T-helper 2 cell treated with Interferon-gamma antibody and Interleukin-4, amounts not matched to agents 5 μg/mL and 100 μg/mL, for 36 hours (primary cell): Measurements from ENCODE around the gene RPAP2.
"Not testable (repeated sequence)": the region's sequence is repeated elsewhere in the genome, so short reads cannot be mapped to it uniquely, and the experiment has no call there.

Experiments used
- DNase-seq: peaks from one replicate; pipeline ENCODE4 v3.0.0; 2021; ENCODE audit warnings: low spot score
- H3K27ac Mint-ChIP-seq: one replicate; pipeline ENCODE4 v1.8.0; 2021; ENCODE audit warnings: mild to moderate bottlenecking, mixed read lengths
- H3K27me3 Mint-ChIP-seq: one replicate; pipeline ENCODE4 v1.8.0; 2021; ENCODE audit warnings: low read depth, mixed read lengths
- H3K36me3 Mint-ChIP-seq: one replicate; pipeline ENCODE4 v1.8.0; 2021; ENCODE audit warnings: low read depth, mixed read lengths
- H3K4me1 Mint-ChIP-seq: one replicate; pipeline ENCODE4 v1.8.0; 2021; ENCODE audit warnings: low read depth, mixed read lengths
- H3K4me3 Mint-ChIP-seq: one replicate; pipeline ENCODE4 v1.8.0; 2022; ENCODE audit warnings: mild to moderate bottlenecking, moderate library complexity, mixed read lengths
- H3K9me3 Mint-ChIP-seq: one replicate; pipeline ENCODE4 v1.8.0; 2021; ENCODE audit warnings: mixed read lengths

RPAP2 gene

GRCh38 chr1:92430030-92430429 is 131.2 kb downstream of the RPAP2 start:
- Mint-ChIP-seq H3K36me3 (peaks cover 4% of the 10 kb centered on the region), H3K27ac (no peak overlapping the region), H3K9me3 (peaks cover 5% of the 10 kb centered on the region), H3K4me1 (peaks cover 2% of the 10 kb centered on the region), H3K4me3 (no peak overlapping the region), H3K27me3 (no peaks in the 10 kb centered on the region)
- no peak for DNase-seq

GRCh38 chr1:92434572-92434971 is 135.7 kb downstream of the RPAP2 start:
- H3K36me3 Mint-ChIP-seq, H3K4me3 Mint-ChIP-seq, H3K27me3 Mint-ChIP-seq, H3K27ac Mint-ChIP-seq, H3K9me3 Mint-ChIP-seq, DNase-seq: not testable (repeated sequence)
- H3K4me1 Mint-ChIP-seq = peaks cover 12% of the 10 kb centered on the region

GRCh38 chr1:92439291-92439690 is 140.4 kb downstream of the RPAP2 start:
- peak overlapping the region; percentile 39 for H3K27ac Mint-ChIP-seq
- H3K27me3 Mint-ChIP-seq = no peaks in the 10 kb centered on the region
- H3K9me3 Mint-ChIP-seq = no peaks in the 10 kb centered on the region

GRCh38 chr1:92441316-92441696 is 142.4 kb downstream of the RPAP2 start:
- no peak overlapping the region for H3K27ac Mint-ChIP-seq
- no peak overlapping the region for H3K4me3 Mint-ChIP-seq
- no peaks in the 10 kb centered on the region for H3K27me3 Mint-ChIP-seq
- H3K9me3 Mint-ChIP-seq = no peaks in the 10 kb centered on the region
- peaks cover 20% of the 10 kb centered on the region for H3K4me1 Mint-ChIP-seq
- DNase-seq = no peak
- H3K36me3 Mint-ChIP-seq = no peaks in the 10 kb centered on the region

More at GRCh38 chr1:92439291-92439690, 140.4 kb downstream of the RPAP2 start:
- Mint-ChIP-seq H3K36me3 (no peaks in the 10 kb centered on the region), H3K4me1 (peaks cover 14% of the 10 kb centered on the region), H3K4me3 (no peak overlapping the region)
- peak; percentile 25 for DNase-seq

DNA sequence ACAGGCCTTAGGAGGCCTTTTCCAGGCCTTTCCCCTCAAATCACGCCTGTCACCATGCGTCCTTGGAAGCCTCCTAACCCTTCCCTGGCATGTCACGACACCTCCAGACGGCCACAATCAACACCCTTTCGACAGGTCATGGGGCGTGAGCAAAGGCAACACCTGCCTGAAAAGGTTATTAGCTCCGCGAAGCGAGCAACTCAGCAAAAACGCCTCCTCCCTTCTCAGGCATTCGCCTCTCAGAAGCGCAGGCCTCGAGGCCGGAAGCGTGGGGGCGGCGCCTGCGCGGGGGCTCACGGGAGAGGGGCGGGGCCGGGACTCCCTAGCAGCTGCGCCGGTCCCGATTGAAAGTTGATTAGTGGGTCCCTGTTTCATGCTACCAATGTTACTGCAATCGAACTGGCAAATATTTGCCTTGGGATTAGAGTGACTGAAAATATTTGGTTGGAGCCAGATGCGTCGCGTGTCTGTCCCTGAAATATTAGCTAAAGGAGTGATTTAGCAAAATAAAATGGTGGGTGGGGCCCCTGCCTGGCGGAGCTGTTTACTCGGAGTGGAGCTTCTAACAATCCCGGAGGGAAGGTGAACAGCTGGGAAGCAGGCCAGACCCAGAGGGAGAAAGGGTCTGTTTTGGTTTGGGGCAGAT is 143.0 kb downstream of the RPAP2 start:
- Mint-ChIP-seq H3K4me1 (peaks cover 24% of the 10 kb centered on the region), H3K36me3 (no peaks in the 10 kb centered on the region)

DNA sequence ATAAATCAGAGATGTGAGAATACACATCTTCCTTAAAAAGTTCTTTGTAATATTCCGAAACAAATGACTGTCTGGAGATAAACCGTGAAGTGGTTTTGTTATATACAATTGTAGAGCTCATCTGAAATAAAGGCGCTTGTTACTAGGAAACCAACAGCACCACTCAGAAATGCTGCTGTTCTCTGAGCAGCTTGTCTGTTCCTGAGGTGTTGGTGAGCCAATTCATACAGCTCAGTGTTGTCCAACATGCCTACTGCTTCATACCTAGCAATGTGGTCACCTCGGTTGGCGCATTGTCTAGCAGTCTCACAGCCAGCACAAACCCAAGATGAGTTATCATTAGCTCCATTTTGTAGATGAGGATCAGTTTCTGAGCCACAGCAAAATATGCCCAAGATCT is 143.5 kb downstream of the RPAP2 start:
- Mint-ChIP-seq H3K4me1 (peaks cover 27% of the 10 kb centered on the region), H3K4me3 (no peak overlapping the region), H3K36me3 (no peaks in the 10 kb centered on the region), H3K27me3 (no peaks in the 10 kb centered on the region), H3K27ac (no peak overlapping the region), H3K9me3 (no peaks in the 10 kb centered on the region)
- no peak for DNase-seq

More for the DNA sequence above, 143.0 kb downstream of the RPAP2 start:
- Mint-ChIP-seq H3K27me3 (no peaks in the 10 kb centered on the region), H3K9me3 (no peaks in the 10 kb centered on the region), H3K27ac (no peak overlapping the region), H3K4me3 (no peak overlapping the region)
- no peak for DNase-seq

- Mint-ChIP-seq H3K36me3 (no peaks in the 10 kb centered on the region), H3K27ac (no peak overlapping the region), H3K4me3 (no peak overlapping the region), H3K27me3 (no peaks in the 10 kb centered on the region), H3K9me3 (no peaks in the 10 kb centered on the region), H3K4me1 (peaks cover 26% of the 10 kb centered on the region)
- DNase-seq = no peak
Observed at GRCh38 chr1:92443893-92444292, 145.0 kb downstream of the RPAP2 start.

- no peak for DNase-seq
- Mint-ChIP-seq H3K36me3 (no peaks in the 10 kb centered on the region), H3K4me3 (no peak overlapping the region), H3K4me1 (peaks cover 26% of the 10 kb centered on the region), H3K27me3 (no peaks in the 10 kb centered on the region), H3K27ac (no peak overlapping the region), H3K9me3 (no peaks in the 10 kb centered on the region)
Observed at GRCh38 chr1:92444351-92444750, 145.5 kb downstream of the RPAP2 start.

- no peak for DNase-seq
- Mint-ChIP-seq H3K9me3 (peaks cover 5% of the 10 kb centered on the region), H3K4me1 (peaks cover 26% of the 10 kb centered on the region), H3K4me3 (no peak overlapping the region), H3K36me3 (peaks cover 1% of the 10 kb centered on the region), H3K27me3 (no peaks in the 10 kb centered on the region), H3K27ac (no peak overlapping the region)
Observed at GRCh38 chr1:92445865-92446264, 147.0 kb downstream of the RPAP2 start.

- Mint-ChIP-seq H3K27ac (no peak overlapping the region), H3K36me3 (peaks cover 1% of the 10 kb centered on the region), H3K4me1 (peaks cover 26% of the 10 kb centered on the region), H3K27me3 (no peaks in the 10 kb centered on the region), H3K9me3 (peaks cover 5% of the 10 kb centered on the region), H3K4me3 (no peak overlapping the region)
- no peak for DNase-seq
Observed at GRCh38 chr1:92446546-92446945, 147.7 kb downstream of the RPAP2 start.

DNA sequence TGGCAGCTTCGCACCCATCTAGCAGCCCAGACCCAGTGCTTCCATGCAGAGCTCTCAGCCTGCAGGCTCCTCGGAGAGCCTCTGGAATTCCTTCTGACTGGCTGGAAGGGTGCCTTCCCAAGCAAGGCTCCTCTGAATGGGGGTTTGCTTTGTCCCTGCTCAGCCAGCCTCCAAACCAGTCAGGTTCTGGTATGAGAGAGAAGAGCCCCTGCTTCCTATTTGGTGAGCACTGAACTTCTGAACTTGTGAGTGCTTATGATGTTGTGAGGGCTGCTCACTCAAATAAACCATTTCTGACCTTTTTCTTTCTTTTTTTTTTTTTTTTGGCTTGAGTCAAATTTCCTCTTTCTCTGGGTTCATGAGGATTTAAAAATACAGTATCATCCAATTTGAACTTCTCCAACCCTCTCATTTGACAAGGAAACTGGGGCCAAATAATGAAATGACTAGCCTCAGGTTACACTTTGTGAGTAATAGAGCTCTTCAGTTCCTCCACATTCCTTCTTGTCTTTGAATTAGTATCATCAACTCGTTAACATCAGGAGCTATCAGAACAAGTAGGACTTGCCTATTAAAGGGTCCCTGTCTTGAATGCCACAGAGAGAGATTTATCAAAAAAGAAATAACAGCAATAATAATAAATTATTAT is 148.3 kb downstream of the RPAP2 start:
- Mint-ChIP-seq H3K36me3 (peaks cover 1% of the 10 kb centered on the region), H3K4me1 (peaks cover 26% of the 10 kb centered on the region), H3K27me3 (no peaks in the 10 kb centered on the region), H3K9me3 (peaks cover 5% of the 10 kb centered on the region), H3K27ac (no peak overlapping the region), H3K4me3 (no peak overlapping the region)
- DNase-seq = no peak

GRCh38 chr1:92447976-92448375 is 149.1 kb downstream of the RPAP2 start:
- H3K27me3 Mint-ChIP-seq = no peaks in the 10 kb centered on the region
- H3K9me3 Mint-ChIP-seq = peaks cover 5% of the 10 kb centered on the region
- peaks cover 1% of the 10 kb centered on the region for H3K36me3 Mint-ChIP-seq
- DNase-seq = no peak
- H3K4me3 Mint-ChIP-seq = no peak overlapping the region
- H3K4me1 Mint-ChIP-seq = peaks cover 26% of the 10 kb centered on the region
- H3K27ac Mint-ChIP-seq = no peak overlapping the region
